ENCODE results near the gene FOSB.

FOSB gene

GRCh38 chr19:45524575-45525129 lies 56.9 kb downstream of the FOSB start:
- DNase-seq (ENCODE audit: low read depth, low spot score): no peak
